LNCaP clone FGC (cell line): ENCODE measurements around the gene GRIK1.

Source experiments
- DNase-seq: peaks from one replicate; pipeline ENCODE4 v3.0.0-alpha.2; 2011; ENCODE audit warnings: low read depth
- H3K4me3 ChIP-seq: 2 replicates; pipeline ENCODE4 v1.5.1; 2011; ENCODE audit warnings: mild to moderate bottlenecking, low read depth, low read length, control low read depth
- TF ChIP-seq, protein P1 (sequence below): IDR thresholded peaks from 2 replicates; pipeline ENCODE4 v1.5.1; 2012; ENCODE audit warnings: mild to moderate bottlenecking; ENCODE audit not compliant: control insufficient read depth, insufficient read depth; ENCODE audit errors: extremely low read depth

Gene GRIK1

DNA sequence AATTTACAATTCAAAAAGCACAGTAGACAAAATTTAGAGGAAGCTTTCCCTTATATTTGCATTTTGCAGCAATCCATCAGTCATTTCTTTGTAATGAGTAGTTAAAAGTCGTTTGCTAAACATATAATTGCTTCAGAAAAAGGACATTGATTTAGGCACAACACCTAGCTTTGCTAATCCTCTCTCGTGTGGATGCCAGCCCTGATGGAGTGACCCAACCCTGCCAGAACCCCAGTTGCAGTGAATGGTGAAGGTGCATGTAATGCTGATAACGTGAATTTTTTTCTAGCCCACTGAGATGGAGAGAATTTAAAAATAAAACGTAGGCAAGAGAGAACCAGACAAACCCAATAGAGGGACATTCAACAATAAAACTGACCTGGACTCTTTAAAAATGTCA, 263.4 kb downstream of the GRIK1 start:
- DNase-seq, result no peak
- TF ChIP-seq, protein P1, sequence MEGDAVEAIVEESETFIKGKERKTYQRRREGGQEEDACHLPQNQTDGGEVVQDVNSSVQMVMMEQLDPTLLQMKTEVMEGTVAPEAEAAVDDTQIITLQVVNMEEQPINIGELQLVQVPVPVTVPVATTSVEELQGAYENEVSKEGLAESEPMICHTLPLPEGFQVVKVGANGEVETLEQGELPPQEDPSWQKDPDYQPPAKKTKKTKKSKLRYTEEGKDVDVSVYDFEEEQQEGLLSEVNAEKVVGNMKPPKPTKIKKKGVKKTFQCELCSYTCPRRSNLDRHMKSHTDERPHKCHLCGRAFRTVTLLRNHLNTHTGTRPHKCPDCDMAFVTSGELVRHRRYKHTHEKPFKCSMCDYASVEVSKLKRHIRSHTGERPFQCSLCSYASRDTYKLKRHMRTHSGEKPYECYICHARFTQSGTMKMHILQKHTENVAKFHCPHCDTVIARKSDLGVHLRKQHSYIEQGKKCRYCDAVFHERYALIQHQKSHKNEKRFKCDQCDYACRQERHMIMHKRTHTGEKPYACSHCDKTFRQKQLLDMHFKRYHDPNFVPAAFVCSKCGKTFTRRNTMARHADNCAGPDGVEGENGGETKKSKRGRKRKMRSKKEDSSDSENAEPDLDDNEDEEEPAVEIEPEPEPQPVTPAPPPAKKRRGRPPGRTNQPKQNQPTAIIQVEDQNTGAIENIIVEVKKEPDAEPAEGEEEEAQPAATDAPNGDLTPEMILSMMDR, result no peak
- no peak overlapping the region for H3K4me3 ChIP-seq

DNA sequence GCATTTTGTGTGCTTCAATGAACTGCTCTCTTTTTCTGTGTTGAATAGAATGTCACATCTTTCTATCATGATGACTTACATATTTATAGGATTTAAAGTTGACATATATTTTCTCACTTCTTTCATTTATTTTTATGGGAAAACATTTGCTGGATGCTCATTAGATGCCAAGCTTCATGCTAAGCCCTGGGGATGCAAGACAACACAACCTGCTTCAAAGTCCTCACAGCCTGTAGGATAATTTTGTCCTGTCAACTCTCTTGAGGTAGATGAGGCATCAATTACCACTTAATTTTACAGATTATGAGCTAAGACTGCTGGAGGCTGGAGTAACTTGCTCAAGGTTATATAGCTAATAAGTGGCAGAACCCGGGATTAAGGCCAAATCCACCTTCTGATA, 264.3 kb downstream of the GRIK1 start:
- TF ChIP-seq, protein P1, result no peak
- no peak for DNase-seq
- H3K4me3 ChIP-seq, result no peak overlapping the region

DNA sequence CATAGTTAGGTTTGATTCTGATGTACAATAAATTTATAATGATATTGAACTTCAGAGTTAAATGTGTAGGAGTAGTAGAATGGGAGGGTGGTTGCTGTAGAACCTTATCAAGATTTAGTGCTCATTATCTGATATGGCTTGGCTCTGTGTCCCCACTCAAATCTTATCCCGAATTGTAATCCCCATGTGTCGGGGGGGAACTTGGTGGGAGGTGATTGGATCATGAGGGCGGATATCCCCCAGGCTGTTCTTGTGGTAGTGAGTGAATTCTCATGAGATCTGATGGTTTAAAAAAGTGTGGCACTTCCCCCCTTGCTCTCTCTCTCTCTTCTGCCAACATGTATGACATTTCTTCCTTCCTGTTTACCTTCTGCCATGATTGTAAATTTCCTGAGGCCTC, 265.5 kb downstream of the GRIK1 start:
- TF ChIP-seq, protein P1, result no peak
- H3K4me3 ChIP-seq, result no peak overlapping the region
- DNase-seq, result no peak

DNA sequence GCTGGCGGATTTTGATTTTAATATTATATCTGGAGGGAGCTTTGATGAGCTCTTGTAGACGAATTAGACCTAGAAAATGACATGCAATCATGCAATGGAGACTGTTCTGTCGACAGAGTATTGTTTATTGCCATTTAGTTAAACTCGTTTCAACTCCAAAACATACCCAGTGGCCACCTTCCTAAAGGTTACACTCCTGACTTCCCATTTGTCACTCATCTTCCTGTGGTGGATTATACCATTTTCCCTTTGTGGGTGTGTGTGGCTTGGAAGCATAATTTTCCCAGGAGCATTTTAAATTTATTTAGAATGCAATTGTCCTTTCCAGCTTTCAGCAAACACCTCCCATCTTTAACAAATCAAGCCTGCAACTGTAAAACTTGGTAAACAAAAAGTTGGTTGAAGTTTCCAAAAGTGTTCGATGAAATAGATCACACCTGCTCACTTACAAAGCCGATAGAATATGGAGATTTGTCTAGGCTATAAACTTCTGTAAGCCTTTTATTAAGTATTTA, 266.6 kb downstream of the GRIK1 start:
- H3K4me3 ChIP-seq, result no peak overlapping the region
- TF ChIP-seq, protein P1, result no peak
- DNase-seq, result no peak

DNA sequence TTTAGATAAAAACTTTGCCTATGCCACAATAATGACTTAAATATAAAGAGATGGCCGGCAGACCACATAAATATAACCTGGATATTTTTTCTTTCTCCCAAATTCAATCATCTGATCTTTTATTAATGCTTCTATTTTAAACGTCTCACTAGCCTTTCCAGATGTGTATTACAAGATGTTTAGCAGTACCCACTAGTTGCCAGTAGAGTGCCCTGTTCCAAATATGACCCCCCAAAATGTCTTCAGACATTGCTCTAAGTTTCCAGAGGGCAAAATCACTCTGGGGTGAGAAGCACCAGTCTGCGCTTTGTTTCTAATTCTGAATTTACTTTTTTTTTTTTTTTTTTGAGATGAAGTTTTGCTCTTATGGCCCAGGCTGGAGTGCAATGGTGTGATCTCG, 268.1 kb downstream of the GRIK1 start:
- TF ChIP-seq, protein P1, result no peak
- no peak overlapping the region for H3K4me3 ChIP-seq
- no peak for DNase-seq

DNA sequence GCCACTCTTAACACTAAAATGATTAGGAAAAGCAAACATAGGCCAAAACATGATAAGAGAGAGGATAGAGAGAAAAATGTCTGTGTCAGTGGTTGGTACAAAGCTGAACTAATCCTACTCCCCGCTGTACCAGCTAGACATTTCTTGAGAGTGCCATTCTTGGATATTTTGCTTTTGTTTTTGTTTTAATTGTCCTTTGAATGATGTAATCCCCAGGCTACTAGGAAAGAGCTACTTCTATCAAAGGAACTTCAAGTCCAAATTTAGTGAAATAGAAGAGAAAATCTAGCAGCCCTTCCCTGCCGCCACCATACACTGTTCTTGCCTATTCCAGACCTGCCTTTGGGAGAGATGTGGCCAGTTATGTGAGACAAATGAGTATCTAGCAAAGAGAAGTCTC, 269.6 kb downstream of the GRIK1 start:
- H3K4me3 ChIP-seq, result no peak overlapping the region
- TF ChIP-seq, protein P1, result no peak
- no peak for DNase-seq

DNA sequence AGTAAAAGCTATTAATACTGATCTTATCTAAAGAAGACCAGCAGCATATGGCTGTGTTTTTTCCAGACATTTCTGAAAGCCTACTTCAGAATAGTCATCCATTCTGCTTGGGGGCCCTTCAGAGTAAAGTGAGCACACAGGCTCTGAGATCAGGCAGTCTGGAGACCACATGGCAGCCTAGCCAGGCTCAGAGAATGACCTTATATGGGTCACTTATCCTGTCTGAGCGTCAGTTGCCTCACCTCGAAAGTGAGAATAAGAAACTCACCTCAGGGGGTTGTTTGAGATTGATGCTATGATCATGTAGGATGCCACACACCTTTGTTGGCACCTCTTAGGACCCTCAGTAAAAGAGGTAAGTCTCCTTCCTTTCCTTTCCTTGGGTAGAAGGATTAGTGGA, 270.4 kb downstream of the GRIK1 start:
- no peak for DNase-seq
- H3K4me3 ChIP-seq, result no peak overlapping the region
- TF ChIP-seq, protein P1, result no peak
